MM.1S (cell line): ENCODE results near the gene MDGA2.

ENCODE experiments used
- EZH2 ChIP-seq: fragments of 300-600 bp; sonication (generic); optimal IDR thresholded peaks from 2 replicates; pipeline ENCODE3; 2017; ENCODE audit warnings: low read depth, mild to moderate bottlenecking, antibody characterized with exemption, low read length, mixed read lengths
- TF ChIP-seq, protein P1 (sequence below): fragments of 300-600 bp; sonication (generic); IDR thresholded peaks from 2 replicates; pipeline ENCODE4 v1.5.1; 2016; ENCODE audit warnings: antibody characterized with exemption, low read length, mixed read lengths

DNA sequence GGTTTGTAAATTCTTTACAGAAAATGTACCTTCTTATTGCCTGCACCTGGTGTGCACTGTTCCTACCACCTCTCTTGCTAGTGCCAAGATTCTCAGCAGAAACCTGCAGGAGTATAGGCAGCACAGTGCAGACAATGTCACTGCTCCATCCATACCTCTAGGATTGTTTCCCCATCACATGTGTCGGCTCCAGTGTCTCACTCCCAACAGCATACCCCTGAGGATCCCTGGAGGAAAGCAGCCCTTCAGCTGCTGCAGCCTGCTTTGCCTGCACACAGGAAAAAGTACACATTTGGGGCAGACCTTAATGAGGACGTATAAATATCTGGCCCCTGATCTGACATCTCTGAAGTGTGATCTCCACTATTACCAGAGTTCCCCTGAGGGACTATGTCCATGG, 235.5 kb downstream of the MDGA2 start:
- TF ChIP-seq EZH2: no peak
- TF ChIP-seq, protein P1, sequence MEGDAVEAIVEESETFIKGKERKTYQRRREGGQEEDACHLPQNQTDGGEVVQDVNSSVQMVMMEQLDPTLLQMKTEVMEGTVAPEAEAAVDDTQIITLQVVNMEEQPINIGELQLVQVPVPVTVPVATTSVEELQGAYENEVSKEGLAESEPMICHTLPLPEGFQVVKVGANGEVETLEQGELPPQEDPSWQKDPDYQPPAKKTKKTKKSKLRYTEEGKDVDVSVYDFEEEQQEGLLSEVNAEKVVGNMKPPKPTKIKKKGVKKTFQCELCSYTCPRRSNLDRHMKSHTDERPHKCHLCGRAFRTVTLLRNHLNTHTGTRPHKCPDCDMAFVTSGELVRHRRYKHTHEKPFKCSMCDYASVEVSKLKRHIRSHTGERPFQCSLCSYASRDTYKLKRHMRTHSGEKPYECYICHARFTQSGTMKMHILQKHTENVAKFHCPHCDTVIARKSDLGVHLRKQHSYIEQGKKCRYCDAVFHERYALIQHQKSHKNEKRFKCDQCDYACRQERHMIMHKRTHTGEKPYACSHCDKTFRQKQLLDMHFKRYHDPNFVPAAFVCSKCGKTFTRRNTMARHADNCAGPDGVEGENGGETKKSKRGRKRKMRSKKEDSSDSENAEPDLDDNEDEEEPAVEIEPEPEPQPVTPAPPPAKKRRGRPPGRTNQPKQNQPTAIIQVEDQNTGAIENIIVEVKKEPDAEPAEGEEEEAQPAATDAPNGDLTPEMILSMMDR: no peak
